HG03460 (cell line): ENCODE measurements around the gene STX1A.
"Not testable (repeated sequence)": the region's sequence is repeated elsewhere in the genome, so short reads cannot be mapped to it uniquely, and the experiment has no call there.

Source experiments
- ATAC-seq: cut with Tn5 transposase; IDR thresholded peaks from one replicate; pipeline ENCODE4 v1.9.1; 2021; ENCODE audit not compliant: unreplicated experiment

The STX1A gene

GRCh38 chr7:73655309-73655708 is 64.2 kb downstream of the STX1A start:
- not testable (repeated sequence) for ATAC-seq

DNA sequence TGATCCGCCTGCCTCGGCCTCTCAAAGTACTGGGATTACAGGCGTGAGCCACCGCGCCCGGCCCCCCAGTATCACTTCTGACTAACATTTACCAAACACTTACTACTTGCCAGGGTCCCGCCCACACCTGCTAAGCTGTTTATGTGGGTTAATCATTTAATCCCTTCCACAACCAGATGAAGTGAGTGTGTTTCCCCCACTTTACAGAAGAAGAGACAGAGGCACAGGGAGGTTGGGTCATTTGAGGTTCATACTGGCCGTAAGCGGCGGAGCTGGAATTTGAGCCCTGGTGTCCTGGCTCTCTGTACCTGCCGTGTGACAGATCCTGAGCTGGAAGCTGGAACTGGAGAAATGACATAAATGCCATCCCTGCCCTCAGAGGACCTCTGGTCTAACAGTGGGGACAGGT is 66.9 kb downstream of the STX1A start:
- no peak for ATAC-seq

DNA sequence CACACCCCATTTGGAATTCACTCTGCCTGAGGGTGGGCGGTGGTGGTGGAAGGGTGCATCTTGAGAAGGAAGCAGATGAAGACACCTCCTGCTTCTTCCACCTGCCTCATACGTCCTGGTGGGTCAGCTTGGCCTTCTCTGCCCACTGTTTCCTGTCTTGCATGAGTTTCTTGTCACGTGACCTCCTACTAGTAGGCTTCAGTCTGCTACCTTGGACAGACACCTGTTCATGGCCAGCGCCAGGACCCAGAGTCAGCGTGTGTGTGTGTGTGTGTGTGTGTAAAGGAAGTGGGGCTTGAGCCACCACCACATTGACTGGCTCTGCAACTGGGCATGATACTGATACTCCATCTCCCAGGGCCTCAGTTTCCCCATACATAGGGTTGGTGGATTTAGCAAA is 68.9 kb downstream of the STX1A start:
- ATAC-seq = no peak

DNA sequence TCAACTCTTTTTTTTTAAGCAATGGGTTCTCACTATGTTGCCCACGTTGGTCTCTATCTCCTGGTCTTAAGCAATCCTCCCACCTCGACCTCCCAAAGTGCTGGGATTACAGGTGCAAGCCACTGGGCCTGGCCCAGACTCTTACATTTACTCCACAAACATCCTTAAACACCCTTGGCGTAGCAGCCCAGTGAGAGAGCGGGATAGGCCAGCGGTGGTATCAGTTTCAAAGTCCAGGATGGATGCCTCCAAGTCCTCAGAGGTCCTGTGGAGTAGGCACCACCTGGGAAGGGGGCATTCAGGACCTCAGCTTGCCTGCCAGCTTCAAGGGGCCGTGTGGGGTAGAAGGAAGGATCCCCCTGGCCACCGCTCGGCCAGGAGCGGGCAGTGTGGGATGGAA is 69.9 kb downstream of the STX1A start:
- no peak for ATAC-seq
